T-helper 2 cell treated with Interferon-gamma antibody and Interleukin-4, amounts not matched to agents 100 ng/mL and 5 ng/mL, for 36 hours (primary cell): ENCODE data around the gene MMP20. TPM values are rescaled to one million over a fixed set of nuclear protein-coding genes. Genes with fewer than 3 reads are reported as not detected.

Experiments used
- intact Hi-C: fragments of 100-400 bp; cut with micrococcal nuclease; formaldehyde crosslinking; loops from one replicate; pipeline ENCODE4 v1.15.1; 2023
- total RNA-seq: library from RNA; stranded (reverse); gene quantifications from 2 replicates; pipeline ENCODE4 v1.2.3, GENCODE V29; 2022

The MMP20 gene
- total RNA-seq, 1 donor from 2014 or later, result not detected

- intact Hi-C loops, result loop anchor here (1.0 to 5.0 kb wide), 5 partner anchors 17 to 243 kb away; partner anchors contain the start of genes BIRC3 and TMEM123
Measured at GRCh38 chr11:102560555-102561011, 64.5 kb downstream of the MMP20 start.

- intact Hi-C loops, result loop anchor here (1.0 to 5.0 kb wide), 5 partner anchors 17 to 243 kb away; partner anchors contain the start of genes BIRC3 and TMEM123
Measured at GRCh38 chr11:102559839-102560238, 65.3 kb downstream of the MMP20 start.

GRCh38 chr11:102555091-102555490 is 70.0 kb downstream of the MMP20 start:
- intact Hi-C loops, result no loop called here

GRCh38 chr11:102553835-102554282 is 71.3 kb downstream of the MMP20 start:
- intact Hi-C loops, result no loop called here

GRCh38 chr11:102552447-102553194 is 72.5 kb downstream of the MMP20 start:
- intact Hi-C loops, result no loop called here

GRCh38 chr11:102552020-102552419 is 73.1 kb downstream of the MMP20 start:
- intact Hi-C loops, result no loop called here

- intact Hi-C loops, result no loop called here
Measured at GRCh38 chr11:102551169-102551781, 73.9 kb downstream of the MMP20 start.

GRCh38 chr11:102546923-102547471 is 78.1 kb downstream of the MMP20 start:
- intact Hi-C loops, result no loop called here

- intact Hi-C loops, result no loop called here
Measured at GRCh38 chr11:102546427-102546826, 78.7 kb downstream of the MMP20 start.

- intact Hi-C loops, result no loop called here
Measured at GRCh38 chr11:102545701-102546100, 79.4 kb downstream of the MMP20 start.

- intact Hi-C loops, result no loop called here
Measured at GRCh38 chr11:102544594-102544993, 80.5 kb downstream of the MMP20 start.

GRCh38 chr11:102539567-102539966 is 85.6 kb downstream of the MMP20 start:
- intact Hi-C loops, result no loop called here

GRCh38 chr11:102538932-102539331 is 86.2 kb downstream of the MMP20 start:
- intact Hi-C loops, result no loop called here

GRCh38 chr11:102534261-102534872 is 90.8 kb downstream of the MMP20 start:
- intact Hi-C loops, result no loop called here

GRCh38 chr11:102530558-102530957 is 94.6 kb downstream of the MMP20 start, which contains the start of gene MMP7:
MMP7 (minus strand) TSS chr11:102530747; CDS start chr11:102530700, 47 bp downstream.
- intact Hi-C loops, result no loop called here

- intact Hi-C loops, result no loop called here
Measured at GRCh38 chr11:102528618-102529017, 96.5 kb downstream of the MMP20 start.

- intact Hi-C loops, result no loop called here
Measured at GRCh38 chr11:102527684-102528083, 97.4 kb downstream of the MMP20 start.

GRCh38 chr11:102527041-102527440 is 98.1 kb downstream of the MMP20 start:
- intact Hi-C loops, result no loop called here
